WTC11 (cell line): ENCODE data around the gene FLNA.

ENCODE experiments used
- ATF3 ChIP-seq: sonication (generic); formaldehyde crosslinking; conservative IDR thresholded peaks from 2 replicates; pipeline ENCODE4 v1.8.1; 2022; ENCODE audit warnings: mild to moderate bottlenecking, missing genetic modification reagents
- CDX4 ChIP-seq: fragments of 250-450 bp; sonication (Bioruptor Pico); IDR thresholded peaks from 2 replicates; pipeline ENCODE4 v1.9.0; 2021; ENCODE audit warnings: moderate library complexity, mild to moderate bottlenecking, inconsistent platforms, borderline replicate concordance
- ELF4 ChIP-seq: sonication (generic); formaldehyde crosslinking; IDR thresholded peaks from 2 replicates; pipeline ENCODE4 v1.8.1; 2022; ENCODE audit warnings: low read depth, mild to moderate bottlenecking, moderate library complexity, missing genetic modification reagents
- TEAD4 ChIP-seq: sonication (generic); formaldehyde crosslinking; IDR thresholded peaks from 2 replicates; pipeline ENCODE4 v1.8.0; 2022; ENCODE audit warnings: mild to moderate bottlenecking, missing genetic modification reagents
- ZBTB21 ChIP-seq: sonication (generic); formaldehyde crosslinking; IDR thresholded peaks from 2 replicates; pipeline ENCODE4 v1.8.1; 2023; ENCODE audit warnings: mild to moderate bottlenecking, missing genetic modification reagents, borderline replicate concordance

GRCh38 chrX:154313147-154313546, 61.3 kb downstream of the FLNA start:
- TF ChIP-seq CDX4 (CRISPR knock-in tag) (no peak), TEAD4 (CRISPR knock-in tag) (no peak), ELF4 (CRISPR knock-in tag) (no peak), ZBTB21 (CRISPR knock-in tag) (no peak), ATF3 (CRISPR knock-in tag) (no peak)
